ENCODE results near the gene DLG5.

DNA sequence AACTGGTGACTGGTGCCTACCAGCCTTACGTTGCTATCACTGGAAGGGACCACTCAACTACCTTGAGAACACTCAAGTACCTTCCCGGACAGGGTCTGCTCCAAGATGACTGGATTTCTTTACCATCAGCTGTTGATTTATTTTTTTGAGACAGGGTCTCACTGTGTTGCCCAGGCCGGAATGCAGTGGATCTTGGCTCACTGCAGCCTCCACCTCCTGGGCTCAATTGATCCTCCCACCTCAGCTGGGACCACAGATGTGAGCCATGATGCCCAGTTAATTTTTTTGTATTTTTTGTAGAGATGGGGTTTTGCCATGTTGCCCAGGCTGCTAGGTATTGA, 45.2 kb upstream of the DLG5 start:
- TF ChIP-seq, protein P1, sequence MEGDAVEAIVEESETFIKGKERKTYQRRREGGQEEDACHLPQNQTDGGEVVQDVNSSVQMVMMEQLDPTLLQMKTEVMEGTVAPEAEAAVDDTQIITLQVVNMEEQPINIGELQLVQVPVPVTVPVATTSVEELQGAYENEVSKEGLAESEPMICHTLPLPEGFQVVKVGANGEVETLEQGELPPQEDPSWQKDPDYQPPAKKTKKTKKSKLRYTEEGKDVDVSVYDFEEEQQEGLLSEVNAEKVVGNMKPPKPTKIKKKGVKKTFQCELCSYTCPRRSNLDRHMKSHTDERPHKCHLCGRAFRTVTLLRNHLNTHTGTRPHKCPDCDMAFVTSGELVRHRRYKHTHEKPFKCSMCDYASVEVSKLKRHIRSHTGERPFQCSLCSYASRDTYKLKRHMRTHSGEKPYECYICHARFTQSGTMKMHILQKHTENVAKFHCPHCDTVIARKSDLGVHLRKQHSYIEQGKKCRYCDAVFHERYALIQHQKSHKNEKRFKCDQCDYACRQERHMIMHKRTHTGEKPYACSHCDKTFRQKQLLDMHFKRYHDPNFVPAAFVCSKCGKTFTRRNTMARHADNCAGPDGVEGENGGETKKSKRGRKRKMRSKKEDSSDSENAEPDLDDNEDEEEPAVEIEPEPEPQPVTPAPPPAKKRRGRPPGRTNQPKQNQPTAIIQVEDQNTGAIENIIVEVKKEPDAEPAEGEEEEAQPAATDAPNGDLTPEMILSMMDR (conservative IDR thresholded peaks at IDR 0.05) = no peak
- no peak for TF ChIP-seq ZFX (IDR thresholded peaks at IDR 0.05)
